Adrenal gland (tissue), 12 donors: ENCODE results near the gene PTPRD. TPM values are rescaled to one million over a fixed set of nuclear protein-coding genes. Genes with fewer than 3 reads are reported as not detected.

ENCODE experiments used
- DNase-seq, 7 donors: peaks; one replicate each; pipeline ENCODE4 v3.0.0-alpha.2; 2019 to 2020
- H3K27ac ChIP-seq, 5 donors: fragments of 200-600 bp; sonication (generic) in 4 of 5; 1 replicate in 3 of 5; 2 replicates in 2 of 5; pipeline versions ENCODE4 v1.5.1 to v1.8.0; 2016 to 2020; ENCODE audit warnings: mild to moderate bottlenecking in 1 of 5
- H3K27me3 ChIP-seq: fragments of 200-600 bp; 2 replicates; pipeline ENCODE4 v1.8.0; 2021
- H3K36me3 ChIP-seq, 2 donors: fragments of 200-600 bp; replicated peaks in 1 of 2; 1 replicate in 1 of 2; 2 replicates in 1 of 2; pipeline versions ENCODE4 v1.5.1 to v1.8.0; 2018 to 2022
- H3K4me1 ChIP-seq, 2 donors: fragments of 200-600 bp; replicated peaks in 1 of 2; 1 replicate in 1 of 2; 2 replicates in 1 of 2; pipeline versions ENCODE4 v1.5.1 to v1.8.0; 2018 to 2021
- H3K4me3 ChIP-seq, 4 donors: fragments of 200-600 bp; sonication (generic) in 3 of 4; one replicate each; pipeline ENCODE4 v1.5.1; 2016 to 2018
- H3K9me3 ChIP-seq, 3 donors: fragments of 200-600 bp; sonication (generic) in 1 of 3; replicated peaks in 1 of 3; 1 replicate in 2 of 3; 2 replicates in 1 of 3; pipeline versions ENCODE4 v1.5.1 to v1.8.0; 2016 to 2021
- POLR2A ChIP-seq, 2 donors: fragments of 450-650 bp; IDR thresholded peaks; one replicate each; pipeline ENCODE4 v1.6.1; 2017; ENCODE audit warnings: antibody characterized with exemption in 2 of 2, mild to moderate bottlenecking in 2 of 2, moderate library complexity in 1 of 2
- WGBS, 4 donors: extraction: QIAGEN DNeasy Blood & Tissue Kit in 2 of 4; methylation state at CpG; one replicate each; pipeline versions ENCODE4 v1.1.5 to v1.1.7; 2013 to 2017; 5-methylcytosine and 5-hydroxymethylcytosine counted together
- intact Hi-C, 2 donors: fragments of 100-400 bp; cut with DNase I; formaldehyde crosslinking; loops; one replicate each; pipeline versions ENCODE4 v1.14.1 to v1.15.0; 2022 to 2023
- polyA plus RNA-seq, 3 donors: library from polyadenylated mRNA; stranded (reverse); fragments of 200-250 nt in 2 of 3; fragments of 350-450 nt in 1 of 3; fragmentation: Illumina TruSeq in 1 of 3; extraction: RNeasy Lipid Tissue Mini Kit (QIAGEN cat#74804) in 1 of 3; gene quantifications; one replicate each; pipeline ENCODE4 v1.2.3, GENCODE V29; 2013 to 2014
- total RNA-seq, 9 donors: library from RNA; depleted of rRNA in 4 of 9; stranded (reverse); fragments of >200 nt in 4 of 9; fragments of 120-200 nt in 1 of 9; fragmentation: NEBNext Ultra II Directional in 1 of 9; extraction: Animal tissue kit (Norgen Biotek cat#: 25700) in 1 of 9; gene quantifications; one replicate each; pipeline versions ENCODE4 v1.1.0 to v1.2.4, GENCODE V29; 2013 to 2023
- TF ChIP-seq, protein P1 (sequence below), 6 experiments: fragments of 450-650 bp in 4 of 6; fragments of 200-600 bp in 2 of 6; sonication (generic) in 1 of 6; IDR thresholded peaks; 1 replicate in 5 of 6; 2 replicates in 1 of 6; pipeline versions ENCODE4 v1.5.1 to v1.8.0; 2016 to 2021; ENCODE audit warnings: antibody characterized with exemption in 6 of 6, mild to moderate bottlenecking in 2 of 6, moderate library complexity in 1 of 6
- donor health status: healthy with polysubstance abuse.
- donor health status: Bipolar disorder and iron deficiency.
- donor health status: DM: yes; HTN: yes; CAD: no.
- donor health status: DM: no; HTN: no; CAD: no.
- donor health status: DM: no; HTN: no; CAD: no.
- donor health status: DM: yes; HTN: yes; CAD: no.

PTPRD gene
- total and polyA plus RNA-seq, 12 donors: 0.61 to 71.2 (median 4.5) TPM

DNA sequence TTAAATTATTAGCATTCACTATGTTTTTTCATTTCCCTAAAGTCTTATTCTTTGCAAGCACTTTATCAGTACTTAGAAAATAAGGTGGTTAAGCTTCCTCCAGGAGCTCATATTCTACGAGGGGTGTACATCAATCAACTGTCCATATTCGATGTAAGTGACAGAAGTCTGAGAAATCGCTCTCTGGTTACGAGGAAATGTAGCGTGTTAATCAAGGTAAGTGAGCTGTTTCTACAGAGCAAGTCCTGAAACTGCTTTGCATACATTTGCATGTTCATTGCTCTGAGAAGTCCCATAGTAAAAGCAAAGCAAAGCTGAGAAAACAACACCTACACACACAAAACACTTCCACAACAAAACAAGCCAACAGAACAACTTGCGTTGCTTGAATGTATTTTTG, 1919.3 kb downstream of the PTPRD start:
- no peaks in the 10 kb centered on the region for H3K4me1 ChIP-seq
- WGBS, 4 donors: 85 to 88% (median 86%) methylated on average over 6 of the region's 6 CpGs
- TF ChIP-seq POLR2A (IDR thresholded peaks at IDR 0.05): no peak
- TF ChIP-seq, protein P1, sequence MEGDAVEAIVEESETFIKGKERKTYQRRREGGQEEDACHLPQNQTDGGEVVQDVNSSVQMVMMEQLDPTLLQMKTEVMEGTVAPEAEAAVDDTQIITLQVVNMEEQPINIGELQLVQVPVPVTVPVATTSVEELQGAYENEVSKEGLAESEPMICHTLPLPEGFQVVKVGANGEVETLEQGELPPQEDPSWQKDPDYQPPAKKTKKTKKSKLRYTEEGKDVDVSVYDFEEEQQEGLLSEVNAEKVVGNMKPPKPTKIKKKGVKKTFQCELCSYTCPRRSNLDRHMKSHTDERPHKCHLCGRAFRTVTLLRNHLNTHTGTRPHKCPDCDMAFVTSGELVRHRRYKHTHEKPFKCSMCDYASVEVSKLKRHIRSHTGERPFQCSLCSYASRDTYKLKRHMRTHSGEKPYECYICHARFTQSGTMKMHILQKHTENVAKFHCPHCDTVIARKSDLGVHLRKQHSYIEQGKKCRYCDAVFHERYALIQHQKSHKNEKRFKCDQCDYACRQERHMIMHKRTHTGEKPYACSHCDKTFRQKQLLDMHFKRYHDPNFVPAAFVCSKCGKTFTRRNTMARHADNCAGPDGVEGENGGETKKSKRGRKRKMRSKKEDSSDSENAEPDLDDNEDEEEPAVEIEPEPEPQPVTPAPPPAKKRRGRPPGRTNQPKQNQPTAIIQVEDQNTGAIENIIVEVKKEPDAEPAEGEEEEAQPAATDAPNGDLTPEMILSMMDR (IDR thresholded peaks at IDR 0.05): no peak

DNA sequence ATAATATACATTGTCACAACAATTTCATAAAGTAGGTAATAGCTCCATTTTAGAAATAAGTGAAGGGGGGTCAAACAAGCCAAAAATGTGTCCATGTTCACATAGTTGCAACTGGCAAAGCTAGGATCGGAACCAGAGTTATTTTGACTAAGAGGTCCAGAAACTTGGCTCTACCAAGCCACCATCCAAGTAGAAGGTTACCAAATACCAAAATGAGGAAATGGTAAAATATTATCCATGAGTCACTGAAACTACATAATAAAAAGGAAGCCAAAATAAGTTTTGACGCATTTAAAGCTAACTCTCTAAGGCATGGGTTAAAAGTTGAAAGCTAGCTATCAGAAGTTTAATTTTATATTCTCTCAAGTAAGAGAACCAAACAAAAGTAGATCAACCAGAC, 1926.3 kb downstream of the PTPRD start:
- H3K9me3 ChIP-seq: no peaks in the 10 kb centered on the region
- H3K4me1 ChIP-seq: no peaks in the 10 kb centered on the region
- no peak overlapping the region for H3K27ac ChIP-seq
- TF ChIP-seq POLR2A (IDR thresholded peaks at IDR 0.05): no peak
- TF ChIP-seq, protein P1 (IDR thresholded peaks at IDR 0.05): no peak
- H3K4me3 ChIP-seq: no peak overlapping the region
- DNase-seq: no peak
- intact Hi-C loops: no loop called here
- WGBS, 4 donors: 72 to 83% (median 75%) methylated on average over 2 of the region's 2 CpGs
- no peaks in the 10 kb centered on the region for H3K36me3 ChIP-seq
- H3K27me3 ChIP-seq: no peaks in the 10 kb centered on the region

More for the DNA sequence above, 1919.3 kb downstream of the PTPRD start:
- intact Hi-C loops: no loop called here
- H3K9me3 ChIP-seq: no peaks in the 10 kb centered on the region
- DNase-seq: no peak
- no peak overlapping the region for H3K27ac ChIP-seq
- H3K4me3 ChIP-seq: no peak overlapping the region
- H3K36me3 ChIP-seq: no peaks in the 10 kb centered on the region
- H3K27me3 ChIP-seq: no peaks in the 10 kb centered on the region

DNA sequence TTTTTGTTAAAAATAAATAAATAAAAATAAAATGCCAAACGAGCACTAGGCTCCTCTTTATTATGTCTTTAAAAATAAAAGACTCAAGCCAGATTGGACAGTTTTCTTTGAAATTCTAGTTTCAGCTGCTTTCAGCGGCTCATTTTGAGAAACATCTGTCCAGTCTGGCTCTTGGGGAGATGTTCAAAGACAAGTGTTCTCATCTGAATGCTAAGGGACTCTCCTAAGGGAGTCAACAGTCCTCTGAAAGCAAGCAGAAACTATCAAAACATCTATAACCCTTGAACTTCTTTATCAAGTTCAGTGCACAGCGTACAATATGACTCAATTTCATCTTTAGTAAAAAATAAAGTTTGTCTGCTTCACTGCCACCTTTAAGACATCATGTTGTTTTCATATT, 1927.0 kb downstream of the PTPRD start:
- no peaks in the 10 kb centered on the region for H3K27me3 ChIP-seq
- H3K4me1 ChIP-seq: no peaks in the 10 kb centered on the region
- intact Hi-C loops: no loop called here
- no peak for DNase-seq
- H3K4me3 ChIP-seq: no peak overlapping the region
- H3K27ac ChIP-seq: no peak overlapping the region
- TF ChIP-seq POLR2A (IDR thresholded peaks at IDR 0.05): no peak
- TF ChIP-seq, protein P1 (IDR thresholded peaks at IDR 0.05): no peak
- 79 to 87% (median 80%) methylated on average over 3 of the region's 3 CpGs for WGBS, 4 donors
- H3K9me3 ChIP-seq: no peaks in the 10 kb centered on the region
- H3K36me3 ChIP-seq: no peaks in the 10 kb centered on the region

DNA sequence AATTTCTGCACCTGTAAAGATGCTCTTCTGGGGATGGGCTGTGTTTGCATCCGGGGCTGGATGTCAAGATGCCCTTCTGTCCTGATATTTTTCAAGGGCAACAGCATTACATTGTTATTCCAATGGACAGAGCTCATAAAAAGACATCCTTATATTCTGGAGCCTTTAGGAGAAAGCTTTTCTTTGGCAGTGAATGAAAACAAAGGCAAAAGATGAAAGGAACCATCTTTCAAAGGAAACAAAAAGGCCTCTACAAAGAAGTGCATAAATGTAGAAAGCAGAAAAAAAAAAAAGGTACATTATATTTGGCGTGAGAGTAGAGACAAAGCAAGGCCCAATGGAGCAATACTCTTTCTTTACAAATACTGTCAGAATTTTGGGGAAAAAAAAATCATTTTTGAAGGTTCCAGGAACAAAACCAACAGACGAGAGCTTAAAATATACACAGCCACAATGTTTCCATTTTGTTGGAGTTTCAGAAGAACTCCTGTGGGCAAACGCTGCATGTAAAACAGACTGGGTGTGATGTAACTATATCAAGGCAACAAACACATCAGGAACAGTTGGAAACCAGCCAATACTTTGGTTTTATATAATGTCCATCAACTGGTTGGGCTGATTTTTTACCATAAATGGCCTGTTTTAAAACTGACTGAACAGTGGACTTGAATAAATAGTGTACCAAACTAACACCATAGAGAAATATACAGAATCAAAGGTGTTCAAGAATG, 1927.7 kb downstream of the PTPRD start:
- WGBS, 4 donors: 69 to 80% (median 75%) methylated on average over 4 of the region's 4 CpGs
- H3K27ac ChIP-seq: no peak overlapping the region
- no peaks in the 10 kb centered on the region for H3K4me1 ChIP-seq
- intact Hi-C loops: no loop called here
- TF ChIP-seq POLR2A (IDR thresholded peaks at IDR 0.05): no peak
- TF ChIP-seq, protein P1 (IDR thresholded peaks at IDR 0.05): no peak
- H3K36me3 ChIP-seq: no peaks in the 10 kb centered on the region
- no peak for DNase-seq
- H3K4me3 ChIP-seq: no peak overlapping the region
- no peaks in the 10 kb centered on the region for H3K27me3 ChIP-seq
- H3K9me3 ChIP-seq: no peaks in the 10 kb centered on the region
